SK-N-MC (cell line): ENCODE measurements around the gene SLC27A1.

Experiments used
- DNase-seq: peaks from one replicate; pipeline ENCODE4 v3.0.0-alpha.2; 2011; ENCODE audit warnings: low read depth, low spot score
- H3K27ac ChIP-seq: fragments of 200-600 bp; sonication (generic); 2 replicates; pipeline ENCODE4 v1.5.1; 2016; ENCODE audit warnings: mixed run types
- H3K36me3 ChIP-seq: fragments of 200-600 bp; sonication (generic); 2 replicates; pipeline ENCODE4 v1.6.1; 2017; ENCODE audit warnings: antibody characterized with exemption, low read length, mixed read lengths; ENCODE audit not compliant: insufficient read depth
- H3K4me3 ChIP-seq: fragments of 200-600 bp; sonication (generic); 2 replicates; pipeline ENCODE4 v1.5.1; 2016
- H3K9ac ChIP-seq: fragments of 200-600 bp; sonication (generic); 2 replicates; pipeline ENCODE4 v1.8.0; 2017; ENCODE audit warnings: mixed run types, mixed read lengths; ENCODE audit not compliant: insufficient read length
- H3K9me3 ChIP-seq: fragments of 200-600 bp; sonication (generic); 2 replicates; pipeline ENCODE4 v1.6.1; 2017; ENCODE audit warnings: low read depth, mild to moderate bottlenecking, antibody characterized with exemption, low read length, moderate library complexity, mixed read lengths
- EZH2 ChIP-seq: fragments of 200-600 bp; sonication (generic); IDR thresholded peaks from one replicate; pipeline ENCODE4 v1.6.1; 2017; ENCODE audit warnings: antibody characterized with exemption
- FOXP2 ChIP-seq: optimal IDR thresholded peaks from 2 replicates; pipeline ENCODE3; 2011; ENCODE audit warnings: mild to moderate bottlenecking, moderate library complexity; ENCODE audit not compliant: insufficient read depth; ENCODE audit errors: extremely low read length, control extremely low read depth
- POLR2AphosphoS5 ChIP-seq: IDR thresholded peaks from 2 replicates; pipeline ENCODE4 v1.6.1; 2012; ENCODE audit warnings: mild to moderate bottlenecking, low read depth, low read length, borderline replicate concordance

The SLC27A1 gene

DNA sequence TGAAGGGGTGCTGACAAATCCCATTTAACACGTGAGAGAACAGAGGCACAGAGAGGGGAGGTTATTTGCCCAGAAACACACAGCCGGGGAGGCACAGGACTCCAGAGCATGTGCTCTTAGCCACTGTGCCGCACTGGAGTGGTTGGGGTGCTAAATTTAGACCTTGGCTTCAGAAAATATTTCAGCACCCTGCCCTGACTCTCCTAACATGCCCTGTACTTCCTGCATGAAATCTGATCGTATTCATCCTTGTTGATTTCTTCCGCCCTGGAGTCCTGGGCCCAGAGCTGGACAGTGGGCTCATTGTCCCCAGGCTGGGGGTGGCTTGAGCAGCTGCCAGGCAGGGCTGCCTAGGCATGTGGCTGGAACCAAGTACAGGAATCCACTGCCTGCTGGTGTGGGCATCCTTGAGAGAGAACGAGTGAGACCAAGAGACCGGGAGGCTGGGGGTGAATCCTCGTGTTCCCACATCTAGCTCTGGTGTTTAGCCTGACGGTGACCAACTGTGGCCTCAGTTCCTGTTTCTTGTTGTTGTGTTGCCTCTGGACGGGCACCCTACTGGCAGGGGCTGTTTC, 5.3 kb downstream of the SLC27A1 start:
- no peaks in the 10 kb centered on the region for H3K9me3 ChIP-seq
- no peak overlapping the region for H3K9ac ChIP-seq
- DNase-seq = no peak
- H3K4me3 ChIP-seq = no peak overlapping the region
- H3K27ac ChIP-seq = no peak overlapping the region
- TF ChIP-seq FOXP2 (no peak), EZH2 (no peak), POLR2AphosphoS5 (no peak)
- H3K36me3 ChIP-seq = no peaks in the 10 kb centered on the region

DNA sequence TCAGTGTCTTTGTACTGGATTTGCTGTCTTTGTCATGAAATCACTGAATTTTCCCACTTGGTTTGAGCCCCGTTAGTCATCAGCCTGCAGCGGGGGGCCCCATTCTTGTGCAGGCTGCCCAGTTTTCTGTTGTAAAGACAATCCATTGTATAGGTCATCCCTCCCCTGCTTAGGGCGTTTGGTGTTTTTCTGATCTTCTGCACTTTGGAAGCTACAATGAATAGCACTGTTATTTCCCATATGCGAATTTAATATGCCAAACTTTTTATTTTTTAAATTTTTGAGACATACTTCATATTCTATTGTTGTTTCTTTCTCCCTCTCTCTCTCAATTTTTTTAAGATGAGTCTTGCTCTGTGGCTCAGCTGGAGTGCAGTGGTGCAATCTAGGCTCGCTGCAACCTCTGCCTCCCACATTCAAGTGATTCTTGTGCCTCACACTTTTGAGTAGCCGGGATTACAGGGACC, 9.0 kb downstream of the SLC27A1 start:
- H3K4me3 ChIP-seq = no peak overlapping the region
- no peak for TF ChIP-seq POLR2AphosphoS5
- TF ChIP-seq EZH2 = no peak
- TF ChIP-seq FOXP2 = no peak
- no peaks in the 10 kb centered on the region for H3K9me3 ChIP-seq
- DNase-seq = no peak
- H3K27ac ChIP-seq = no peak overlapping the region
- H3K36me3 ChIP-seq = no peaks in the 10 kb centered on the region
- no peak overlapping the region for H3K9ac ChIP-seq

DNA sequence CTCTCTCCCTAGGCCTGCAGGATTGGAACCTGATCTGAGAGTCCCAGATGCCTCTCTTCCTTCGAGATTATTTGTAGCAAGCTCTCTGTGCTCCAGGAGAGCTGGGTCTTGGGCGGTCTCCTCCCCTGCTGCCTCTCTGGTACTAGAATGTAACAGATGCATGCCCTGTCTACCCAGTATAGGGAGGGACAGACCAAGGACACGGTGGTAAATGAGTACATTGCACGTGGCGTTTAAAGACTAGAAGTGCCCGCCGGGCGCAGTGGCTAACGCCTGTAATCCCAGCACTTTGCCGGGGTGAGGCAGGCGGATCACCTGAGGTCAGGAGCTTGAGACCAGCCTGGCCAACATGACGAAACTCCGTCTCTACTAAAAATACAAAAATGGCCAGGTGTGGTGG, 11.7 kb downstream of the SLC27A1 start:
- H3K36me3 ChIP-seq = no peaks in the 10 kb centered on the region
- H3K9ac ChIP-seq = no peak overlapping the region
- TF ChIP-seq EZH2 = no peak
- H3K9me3 ChIP-seq = no peaks in the 10 kb centered on the region
- H3K4me3 ChIP-seq = no peak overlapping the region
- no peak overlapping the region for H3K27ac ChIP-seq
- no peak for DNase-seq

GRCh38 chr19:17482877-17483604, 12.7 kb downstream of the SLC27A1 start:
- H3K4me3 ChIP-seq = no peak overlapping the region
- no peaks in the 10 kb centered on the region for H3K36me3 ChIP-seq
- H3K9ac ChIP-seq = no peak overlapping the region
- no peak overlapping the region for H3K27ac ChIP-seq
- no peaks in the 10 kb centered on the region for H3K9me3 ChIP-seq
- no peak for TF ChIP-seq EZH2
- TF ChIP-seq POLR2AphosphoS5 = no peak
- no peak for TF ChIP-seq FOXP2
- DNase-seq = no peak

GRCh38 chr19:17483605-17484002, 13.3 kb downstream of the SLC27A1 start:
- no peak for TF ChIP-seq EZH2
- no peak for TF ChIP-seq POLR2AphosphoS5
- no peak for TF ChIP-seq FOXP2
- no peak overlapping the region for H3K9ac ChIP-seq
- DNase-seq = no peak
- no peak overlapping the region for H3K4me3 ChIP-seq
- H3K27ac ChIP-seq = no peak overlapping the region
- H3K36me3 ChIP-seq = no peaks in the 10 kb centered on the region
- no peaks in the 10 kb centered on the region for H3K9me3 ChIP-seq

- no peak for DNase-seq
- H3K27ac ChIP-seq = no peak overlapping the region
- no peak overlapping the region for H3K4me3 ChIP-seq
- no peaks in the 10 kb centered on the region for H3K36me3 ChIP-seq
- no peak for TF ChIP-seq FOXP2
- no peak for TF ChIP-seq POLR2AphosphoS5
- no peak for TF ChIP-seq EZH2
- no peaks in the 10 kb centered on the region for H3K9me3 ChIP-seq
- no peak overlapping the region for H3K9ac ChIP-seq
Observed at GRCh38 chr19:17484520-17485185, 14.3 kb downstream of the SLC27A1 start.

GRCh38 chr19:17486545-17487240, 16.4 kb downstream of the SLC27A1 start:
- H3K9ac ChIP-seq = no peak overlapping the region
- H3K9me3 ChIP-seq = no peaks in the 10 kb centered on the region
- TF ChIP-seq FOXP2 = no peak
- no peak for TF ChIP-seq POLR2AphosphoS5
- no peak for TF ChIP-seq EZH2
- no peak overlapping the region for H3K27ac ChIP-seq
- no peaks in the 10 kb centered on the region for H3K36me3 ChIP-seq
- no peak overlapping the region for H3K4me3 ChIP-seq
- DNase-seq = no peak

DNA sequence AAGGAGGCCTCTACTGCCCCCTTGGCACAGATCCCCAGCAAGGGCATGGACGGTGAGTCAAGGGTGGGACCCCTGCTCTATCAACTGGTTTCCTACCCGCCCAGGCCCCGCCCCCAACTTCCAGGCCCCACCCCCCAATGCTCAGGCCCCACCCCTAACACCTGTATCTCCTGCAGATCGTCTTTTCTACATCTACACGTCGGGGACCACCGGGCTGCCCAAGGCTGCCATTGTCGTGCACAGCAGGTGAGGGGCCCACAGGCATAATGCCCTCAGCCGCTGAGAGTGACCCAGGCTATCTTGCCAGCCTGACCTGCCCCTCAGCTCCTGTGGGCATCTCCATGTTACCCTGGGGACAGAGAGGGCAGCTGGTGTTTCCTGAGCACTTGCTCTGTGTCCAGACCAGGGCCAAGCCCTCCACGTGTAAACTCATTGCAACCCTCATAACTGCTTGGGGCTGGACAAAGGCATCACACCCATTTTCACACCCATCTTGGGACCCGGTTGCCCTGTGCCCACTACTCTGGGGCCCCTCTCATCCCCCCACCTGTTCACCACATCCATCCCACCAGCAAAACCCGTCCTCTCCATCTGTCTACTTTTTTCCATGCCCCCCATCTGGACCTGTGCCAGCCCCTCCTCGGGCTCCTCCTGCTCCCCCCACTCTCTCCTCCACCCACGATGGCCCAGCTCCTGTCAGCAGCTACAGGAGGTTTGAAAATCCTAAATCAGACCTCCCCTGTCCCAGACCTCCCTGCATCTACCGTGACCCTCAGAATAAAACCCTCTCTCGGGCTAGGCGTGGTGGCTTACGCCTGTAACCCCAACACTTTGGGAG, 17.2 kb downstream of the SLC27A1 start:
- Histone ChIP-seq H3K27ac (no peak overlapping the region), H3K4me3 (no peak overlapping the region), H3K9me3 (no peaks in the 10 kb centered on the region), H3K9ac (no peak overlapping the region), H3K36me3 (no peaks in the 10 kb centered on the region)
- no peak for DNase-seq
- TF ChIP-seq POLR2AphosphoS5 (no peak), EZH2 (no peak), FOXP2 (no peak)
